Esophagus muscularis mucosa (tissue), 4 donors: ENCODE measurements around the gene CTDNEP1.

Experiments used
- CTCF ChIP-seq, 3 experiments: fragments of 200-600 bp in 2 of 3; fragments of 450-650 bp in 1 of 3; sonication (generic) in 2 of 3; IDR thresholded peaks; one replicate each; pipeline ENCODE4 v1.5.1; 2017 to 2019; ENCODE audit warnings: antibody characterized with exemption in 3 of 3, mild to moderate bottlenecking in 2 of 3, moderate library complexity in 1 of 3
- EP300 ChIP-seq: sonication (generic); formaldehyde crosslinking; IDR thresholded peaks from one replicate; pipeline ENCODE4 v1.6.1; 2017; ENCODE audit warnings: antibody characterized with exemption
- POLR2A ChIP-seq: fragments of 450-650 bp; IDR thresholded peaks from one replicate; pipeline ENCODE4 v1.6.1; 2017; ENCODE audit warnings: antibody characterized with exemption, moderate library complexity, mild to moderate bottlenecking, low read depth

GRCh38 chr17:7250695-7251627 is 573 bp downstream of the CTDNEP1 start:
- TF ChIP-seq CTCF (IDR thresholded peaks at IDR 0.05), result no peak
- TF ChIP-seq EP300, result no peak
- TF ChIP-seq POLR2A, result no peak
